GM12873 (cell line): ENCODE measurements around the gene LRRC3.

Source experiments
- TF ChIP-seq, protein P1 (sequence below): IDR thresholded peaks from 2 replicates; pipeline ENCODE4 v1.5.1; 2012; ENCODE audit warnings: low read depth, mild to moderate bottlenecking, moderate library complexity, low read length, control low read depth; ENCODE audit not compliant: insufficient read depth; ENCODE audit errors: missing control alignments

The LRRC3 gene

DNA sequence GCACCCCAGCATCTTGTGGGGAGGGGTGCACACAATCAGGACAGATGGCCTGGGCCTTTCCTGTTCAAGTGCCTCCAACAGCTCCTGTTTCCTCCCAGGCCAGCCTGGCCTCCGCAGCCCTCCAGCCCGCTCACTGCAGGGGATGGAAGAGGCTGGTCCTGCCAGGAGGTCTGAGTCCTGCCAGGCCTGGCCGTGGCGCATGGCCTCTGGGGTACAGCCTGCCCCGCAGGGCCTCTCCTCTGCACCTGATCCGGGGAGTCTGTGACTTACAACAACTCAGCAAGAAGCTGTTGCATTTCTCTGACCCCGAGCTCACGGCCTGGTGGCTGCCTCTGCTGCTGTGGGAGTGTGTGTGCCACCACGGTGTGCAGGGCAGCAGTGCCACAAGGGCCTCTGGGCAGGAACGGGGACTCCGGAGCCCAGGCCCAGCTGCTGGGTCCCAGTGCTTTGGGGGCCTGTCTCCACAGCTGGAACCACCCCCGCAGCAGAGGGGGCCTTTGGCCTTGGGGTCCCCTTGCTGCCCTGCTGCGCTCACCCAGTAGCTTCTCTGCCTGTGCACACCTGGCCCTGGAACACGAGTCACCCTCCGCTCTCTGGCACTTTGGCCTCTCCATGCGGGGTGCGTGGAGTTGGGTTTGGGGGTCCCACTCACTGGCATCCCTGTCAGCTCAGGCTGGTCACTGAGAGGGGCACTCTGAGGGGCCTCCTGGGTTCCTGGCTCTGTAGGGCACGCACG is 17.4 kb upstream of the LRRC3 start:
- TF ChIP-seq, protein P1, sequence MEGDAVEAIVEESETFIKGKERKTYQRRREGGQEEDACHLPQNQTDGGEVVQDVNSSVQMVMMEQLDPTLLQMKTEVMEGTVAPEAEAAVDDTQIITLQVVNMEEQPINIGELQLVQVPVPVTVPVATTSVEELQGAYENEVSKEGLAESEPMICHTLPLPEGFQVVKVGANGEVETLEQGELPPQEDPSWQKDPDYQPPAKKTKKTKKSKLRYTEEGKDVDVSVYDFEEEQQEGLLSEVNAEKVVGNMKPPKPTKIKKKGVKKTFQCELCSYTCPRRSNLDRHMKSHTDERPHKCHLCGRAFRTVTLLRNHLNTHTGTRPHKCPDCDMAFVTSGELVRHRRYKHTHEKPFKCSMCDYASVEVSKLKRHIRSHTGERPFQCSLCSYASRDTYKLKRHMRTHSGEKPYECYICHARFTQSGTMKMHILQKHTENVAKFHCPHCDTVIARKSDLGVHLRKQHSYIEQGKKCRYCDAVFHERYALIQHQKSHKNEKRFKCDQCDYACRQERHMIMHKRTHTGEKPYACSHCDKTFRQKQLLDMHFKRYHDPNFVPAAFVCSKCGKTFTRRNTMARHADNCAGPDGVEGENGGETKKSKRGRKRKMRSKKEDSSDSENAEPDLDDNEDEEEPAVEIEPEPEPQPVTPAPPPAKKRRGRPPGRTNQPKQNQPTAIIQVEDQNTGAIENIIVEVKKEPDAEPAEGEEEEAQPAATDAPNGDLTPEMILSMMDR = no peak

DNA sequence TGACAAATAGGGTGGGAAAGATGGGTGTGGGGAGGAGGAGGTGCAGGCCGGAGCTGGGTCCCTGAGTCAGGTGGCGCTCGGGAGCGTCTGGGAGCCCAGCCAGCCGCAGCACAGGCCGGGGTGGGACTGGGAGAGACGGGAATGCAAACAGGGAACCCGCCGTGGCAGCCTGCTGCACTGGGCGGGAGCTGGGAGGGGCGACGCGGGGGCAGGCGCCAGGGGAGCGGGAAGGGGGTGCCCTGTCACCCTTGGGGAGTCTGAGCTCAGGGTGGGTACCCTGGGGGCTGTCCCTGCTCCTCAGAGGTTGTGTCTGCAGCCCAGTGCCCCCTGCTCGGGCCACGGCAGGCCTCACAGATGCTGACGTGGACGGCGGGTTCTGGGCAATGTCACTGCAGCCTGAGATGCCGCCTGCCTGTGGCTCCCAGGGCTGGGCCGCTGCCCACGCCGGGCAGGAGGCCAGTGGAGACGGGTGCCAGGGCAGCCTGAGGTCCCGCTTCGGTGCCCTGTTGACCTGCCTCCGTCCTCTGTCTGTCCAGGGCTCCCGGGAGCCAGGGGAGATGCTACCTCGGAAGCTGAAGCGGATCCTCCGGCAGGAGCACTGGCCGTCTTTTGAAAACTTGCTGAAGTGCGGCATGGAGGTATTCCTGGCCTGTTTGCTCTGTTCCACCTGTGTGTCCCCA is 16.6 kb upstream of the LRRC3 start:
- TF ChIP-seq, protein P1 = no peak

DNA sequence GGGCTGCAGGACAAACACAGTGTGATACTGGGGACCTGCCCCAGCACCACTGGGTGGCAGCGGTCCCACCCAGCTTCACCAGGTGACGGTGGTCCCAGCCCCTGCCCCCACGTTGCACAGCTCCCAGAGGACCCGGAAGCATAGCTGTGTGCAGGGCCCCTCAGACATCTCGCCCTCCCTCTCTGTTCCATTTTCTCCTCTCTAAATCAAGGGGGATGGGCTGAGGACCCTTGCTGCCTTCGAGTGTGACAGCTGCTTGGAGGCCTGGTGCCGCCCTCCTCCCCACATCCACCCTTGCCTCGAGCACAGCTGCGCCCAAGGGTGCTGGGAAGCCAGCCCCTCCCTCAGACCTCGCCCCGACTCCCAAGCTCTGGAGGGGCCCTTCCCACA is 16.1 kb upstream of the LRRC3 start:
- TF ChIP-seq, protein P1 = no peak

DNA sequence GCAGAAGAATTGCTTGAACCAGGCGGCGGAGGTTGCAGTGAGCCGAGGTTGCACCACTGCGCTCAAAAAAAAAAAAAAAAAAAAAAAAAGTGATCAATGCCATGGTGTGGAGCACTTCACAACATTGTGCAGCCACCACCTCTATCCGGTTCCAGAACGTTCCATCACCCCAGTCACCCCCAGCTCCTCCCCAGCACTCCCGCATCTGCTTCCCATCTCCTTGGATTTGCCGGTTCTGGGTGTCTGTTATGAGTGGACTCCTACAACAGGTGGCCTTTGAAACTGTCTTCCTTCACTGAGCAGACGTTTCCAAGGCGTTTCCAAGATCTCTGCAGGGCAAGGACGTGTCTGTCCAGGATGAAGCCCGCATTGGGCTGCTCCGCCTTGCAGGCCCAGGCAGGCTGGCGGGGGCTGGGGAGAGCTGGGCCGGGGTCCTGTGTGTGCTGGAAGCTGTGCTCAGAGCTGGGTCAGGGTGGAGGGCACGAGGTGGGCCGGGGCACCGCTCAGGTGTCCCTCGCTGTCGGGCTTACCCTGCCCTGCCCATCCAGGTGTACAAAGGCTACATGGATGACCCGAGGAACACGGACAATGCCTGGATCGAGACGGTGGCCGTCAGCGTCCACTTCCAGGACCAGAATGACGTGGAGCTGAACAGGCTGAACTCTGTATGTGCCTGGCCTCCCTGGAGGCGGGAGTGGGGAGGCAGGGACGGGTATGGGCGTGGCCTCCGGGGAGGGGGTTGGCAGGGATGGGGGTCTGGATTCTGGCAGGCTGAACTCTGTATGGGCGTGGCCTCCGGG is 14.9 kb upstream of the LRRC3 start:
- TF ChIP-seq, protein P1 = no peak

DNA sequence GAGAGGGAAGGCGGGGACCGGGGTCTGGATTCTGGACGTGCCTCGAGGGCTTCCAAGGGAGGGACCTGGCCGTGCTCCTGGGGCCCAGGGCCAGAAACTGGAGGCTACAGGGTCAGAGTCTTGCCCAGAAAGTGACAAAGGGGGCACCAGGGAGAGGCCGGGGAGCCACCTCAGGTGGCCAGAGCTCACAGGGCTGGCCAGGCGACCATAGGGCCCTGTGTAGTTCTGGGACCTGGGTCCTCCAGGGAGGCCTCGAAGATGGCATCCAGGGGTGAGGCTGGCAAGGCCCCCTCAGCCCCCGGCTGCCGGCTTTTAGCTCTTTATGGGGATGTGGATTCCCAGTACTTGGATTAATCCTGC is 14.3 kb upstream of the LRRC3 start:
- TF ChIP-seq, protein P1 = no peak

DNA sequence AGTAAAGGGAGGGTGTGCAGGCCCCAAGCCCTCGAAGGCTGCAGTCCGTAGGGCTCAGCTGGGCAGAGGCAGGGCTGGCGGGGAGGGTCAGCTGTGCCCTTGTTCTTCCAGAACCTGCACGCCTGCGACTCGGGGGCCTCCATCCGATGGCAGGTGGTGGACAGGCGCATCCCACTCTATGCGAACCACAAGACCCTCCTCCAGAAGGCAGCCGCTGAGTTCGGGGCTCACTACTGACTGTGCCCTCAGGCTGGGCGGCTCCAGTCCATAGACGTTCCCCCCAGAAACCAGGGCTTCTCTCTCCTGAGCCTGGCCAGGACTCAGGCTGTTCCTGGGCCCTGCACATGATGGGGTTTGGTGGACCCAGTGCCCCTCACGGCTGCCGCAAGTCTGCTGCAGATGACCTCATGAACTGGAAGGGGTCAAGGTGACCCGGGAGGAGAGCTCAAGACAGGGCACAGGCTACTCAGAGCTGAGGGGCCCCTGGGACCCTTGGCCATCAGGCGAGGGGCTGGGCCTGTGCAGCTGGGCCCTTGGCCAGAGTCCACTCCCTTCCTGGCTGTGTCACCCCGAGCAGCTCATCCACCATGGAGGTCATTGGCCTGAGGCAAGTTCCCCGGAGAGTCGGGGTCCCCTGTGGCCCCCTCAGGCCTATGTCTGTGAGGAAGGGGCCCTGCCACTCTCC is 13.6 kb upstream of the LRRC3 start:
- TF ChIP-seq, protein P1 = no peak
